IgD-negative memory B cell (primary cell): ENCODE results near the gene TREH. TPM values are rescaled to one million over a fixed set of nuclear protein-coding genes. Genes with fewer than 3 reads are reported as not detected.
"Not testable (repeated sequence)": the region's sequence is repeated elsewhere in the genome, so short reads cannot be mapped to it uniquely, and the experiment has no call there.

Experiments used
- H3K27ac Mint-ChIP-seq, 3 donors: one replicate each; pipeline ENCODE4 v1.8.0; 2020 to 2022; ENCODE audit warnings: mild to moderate bottlenecking in 3 of 3, mixed read lengths in 3 of 3, moderate library complexity in 1 of 3
- H3K27me3 Mint-ChIP-seq: one replicate; pipeline ENCODE4 v1.8.0; 2021; ENCODE audit warnings: mixed read lengths
- H3K36me3 Mint-ChIP-seq: one replicate; pipeline ENCODE4 v1.8.0; 2020; ENCODE audit warnings: mild to moderate bottlenecking, mixed read lengths
- H3K4me1 Mint-ChIP-seq, 3 donors: one replicate each; pipeline ENCODE4 v1.8.0; 2020 to 2022; ENCODE audit warnings: mixed read lengths in 3 of 3, mild to moderate bottlenecking in 1 of 3
- H3K4me3 Mint-ChIP-seq, 4 donors: one replicate each; pipeline ENCODE4 v1.8.0; 2020 to 2022; ENCODE audit warnings: mild to moderate bottlenecking in 4 of 4, mixed read lengths in 4 of 4, moderate library complexity in 3 of 4
- H3K9me3 Mint-ChIP-seq, 3 donors: one replicate each; pipeline ENCODE4 v1.8.0; 2020 to 2021; ENCODE audit warnings: mixed read lengths in 3 of 3, mild to moderate bottlenecking in 1 of 3
- polyA plus RNA-seq: library from polyadenylated mRNA; unstranded; fragments of 300-500 nt; fragmentation: Illumina TruSeq; gene quantifications from one replicate; pipeline ENCODE4 v1.2.3, GENCODE V29; 2021

Gene TREH
- not detected for polyA plus RNA-seq

- no peaks in the 10 kb centered on the region for H3K36me3 Mint-ChIP-seq
Measured at GRCh38 chr11:118679483-118679882, at the start of gene TREH. TSS of gene TREH (minus strand) at chr11:118679650. CDS start at chr11:118679627, 23 bp downstream.

GRCh38 chr11:118728112-118728511, 48.7 kb upstream of the TREH start:
- H3K4me3 Mint-ChIP-seq, H3K36me3 Mint-ChIP-seq, H3K9me3 Mint-ChIP-seq, H3K4me1 Mint-ChIP-seq, H3K27ac Mint-ChIP-seq: not testable (repeated sequence)
- H3K27me3 Mint-ChIP-seq, result peaks cover 13% of the 10 kb centered on the region

More at GRCh38 chr11:118679483-118679882, at the start of gene TREH:
- Mint-ChIP-seq H3K27me3 (peaks cover 5% of the 10 kb centered on the region), H3K4me3 (no peak within 1 kb of the TSS), H3K4me1 (no peaks in the 10 kb centered on the region), H3K9me3 (peaks cover 0 to 10% (median 4%) of the 10 kb centered on the region in 3 donors), H3K27ac (no peak within 1 kb of the TSS)

- not testable (repeated sequence) for H3K36me3 Mint-ChIP-seq, H3K4me1 Mint-ChIP-seq, H3K4me3 Mint-ChIP-seq, H3K27ac Mint-ChIP-seq, H3K9me3 Mint-ChIP-seq
- H3K27me3 Mint-ChIP-seq, result peaks cover 12% of the 10 kb centered on the region
Measured at GRCh38 chr11:118727721-118728066, 48.2 kb upstream of the TREH start.

- not testable (repeated sequence) for H3K9me3 Mint-ChIP-seq, H3K4me3 Mint-ChIP-seq, H3K27ac Mint-ChIP-seq, H3K36me3 Mint-ChIP-seq, H3K4me1 Mint-ChIP-seq
- H3K27me3 Mint-ChIP-seq, result peaks cover 12% of the 10 kb centered on the region
Measured at GRCh38 chr11:118727001-118727720, 47.7 kb upstream of the TREH start.

- not testable (repeated sequence) for H3K4me3 Mint-ChIP-seq, H3K27me3 Mint-ChIP-seq, H3K27ac Mint-ChIP-seq, H3K4me1 Mint-ChIP-seq, H3K9me3 Mint-ChIP-seq, H3K36me3 Mint-ChIP-seq
Measured at GRCh38 chr11:118721478-118722015, 42.1 kb upstream of the TREH start.

- H3K4me3 Mint-ChIP-seq, H3K27me3 Mint-ChIP-seq, H3K27ac Mint-ChIP-seq, H3K36me3 Mint-ChIP-seq, H3K4me1 Mint-ChIP-seq, H3K9me3 Mint-ChIP-seq: not testable (repeated sequence)
Measured at GRCh38 chr11:118720740-118721139, 41.3 kb upstream of the TREH start.

- H3K27ac Mint-ChIP-seq, H3K4me1 Mint-ChIP-seq, H3K4me3 Mint-ChIP-seq, H3K36me3 Mint-ChIP-seq, H3K9me3 Mint-ChIP-seq, H3K27me3 Mint-ChIP-seq: not testable (repeated sequence)
Measured at GRCh38 chr11:118720078-118720477, 40.6 kb upstream of the TREH start.

GRCh38 chr11:118718562-118718961, 39.1 kb upstream of the TREH start:
- not testable (repeated sequence) for H3K36me3 Mint-ChIP-seq, H3K9me3 Mint-ChIP-seq, H3K27me3 Mint-ChIP-seq, H3K4me3 Mint-ChIP-seq, H3K27ac Mint-ChIP-seq
- peaks cover 3 to 13% (median 11%) of the 10 kb centered on the region in 3 donors for H3K4me1 Mint-ChIP-seq

GRCh38 chr11:118717733-118718132, 38.3 kb upstream of the TREH start:
- H3K4me3 Mint-ChIP-seq, H3K9me3 Mint-ChIP-seq, H3K27me3 Mint-ChIP-seq, H3K27ac Mint-ChIP-seq, H3K36me3 Mint-ChIP-seq: not testable (repeated sequence)
- H3K4me1 Mint-ChIP-seq, result peaks cover 3 to 13% (median 11%) of the 10 kb centered on the region in 3 donors

- Mint-ChIP-seq H3K4me1 (peaks cover 3 to 13% (median 11%) of the 10 kb centered on the region in 3 donors), H3K4me3 (peak overlapping the region in 1 of 4 donors; percentile 41)
- H3K27me3 Mint-ChIP-seq, H3K9me3 Mint-ChIP-seq, H3K27ac Mint-ChIP-seq, H3K36me3 Mint-ChIP-seq: not testable (repeated sequence)
Measured at GRCh38 chr11:118717221-118717620, 37.8 kb upstream of the TREH start.

- H3K27me3 Mint-ChIP-seq, result no peaks in the 10 kb centered on the region
- H3K27ac Mint-ChIP-seq, result peak overlapping the region in 1 of 3 donors; percentile 11
- H3K4me1 Mint-ChIP-seq, result peaks cover 3 to 13% (median 11%) of the 10 kb centered on the region in 3 donors
- H3K4me3 Mint-ChIP-seq, result peak overlapping the region in 1 of 4 donors; percentile 31
- no peaks in the 10 kb centered on the region for H3K9me3 Mint-ChIP-seq
- H3K36me3 Mint-ChIP-seq, result no peaks in the 10 kb centered on the region
Measured at GRCh38 chr11:118715837-118716260, 36.4 kb upstream of the TREH start.

- peak overlapping the region in 1 of 4 donors; percentile 31 for H3K4me3 Mint-ChIP-seq
- no peaks in the 10 kb centered on the region for H3K36me3 Mint-ChIP-seq
- no peaks in the 10 kb centered on the region for H3K9me3 Mint-ChIP-seq
- peaks cover 3 to 13% (median 11%) of the 10 kb centered on the region in 3 donors for H3K4me1 Mint-ChIP-seq
- H3K27ac Mint-ChIP-seq, result peak overlapping the region in 1 of 3 donors; percentile 11
- H3K27me3 Mint-ChIP-seq, result no peaks in the 10 kb centered on the region
Measured at GRCh38 chr11:118715245-118715831, 35.9 kb upstream of the TREH start.

GRCh38 chr11:118714816-118715215, 35.4 kb upstream of the TREH start:
- peaks cover 3 to 13% (median 11%) of the 10 kb centered on the region in 3 donors for H3K4me1 Mint-ChIP-seq
- no peaks in the 10 kb centered on the region for H3K27me3 Mint-ChIP-seq
- no peak overlapping the region for H3K27ac Mint-ChIP-seq
- H3K9me3 Mint-ChIP-seq, result no peaks in the 10 kb centered on the region
- H3K36me3 Mint-ChIP-seq, result no peaks in the 10 kb centered on the region
- no peak overlapping the region for H3K4me3 Mint-ChIP-seq

- not testable (repeated sequence) for H3K9me3 Mint-ChIP-seq, H3K27me3 Mint-ChIP-seq, H3K27ac Mint-ChIP-seq, H3K4me3 Mint-ChIP-seq, H3K36me3 Mint-ChIP-seq
- H3K4me1 Mint-ChIP-seq, result peaks cover 3 to 13% (median 11%) of the 10 kb centered on the region in 3 donors
Measured at GRCh38 chr11:118714416-118714815, 35.0 kb upstream of the TREH start.

GRCh38 chr11:118708296-118708695, 28.8 kb upstream of the TREH start:
- H3K4me3 Mint-ChIP-seq, result no peak overlapping the region
- peaks cover 6% of the 10 kb centered on the region for H3K27me3 Mint-ChIP-seq
- no peaks in the 10 kb centered on the region for H3K36me3 Mint-ChIP-seq
- peaks cover 5 to 10% (median 7%) of the 10 kb centered on the region in 3 donors for H3K4me1 Mint-ChIP-seq
- H3K9me3 Mint-ChIP-seq, result no peaks in the 10 kb centered on the region
- H3K27ac Mint-ChIP-seq, result peak overlapping the region in 1 of 3 donors; percentile 28

GRCh38 chr11:118706546-118706825, 27.0 kb upstream of the TREH start:
- H3K27me3 Mint-ChIP-seq, result peaks cover 6% of the 10 kb centered on the region
- H3K4me3 Mint-ChIP-seq, result peak overlapping the region in 1 of 4 donors; percentile 27
- no peaks in the 10 kb centered on the region for H3K36me3 Mint-ChIP-seq
- H3K9me3 Mint-ChIP-seq, result no peaks in the 10 kb centered on the region
- no peak overlapping the region for H3K27ac Mint-ChIP-seq
- peaks cover 5 to 10% (median 7%) of the 10 kb centered on the region in 3 donors for H3K4me1 Mint-ChIP-seq
